Testis (tissue), 3 donors: ENCODE measurements around the gene RDH5. TPM values are rescaled to one million over a fixed set of nuclear protein-coding genes. Genes with fewer than 3 reads are reported as not detected.

Experiments
- DNase-seq: peaks from one replicate; pipeline ENCODE4 v3.0.0-alpha.2; 2019
- H3K27ac ChIP-seq, 2 donors: fragments of 200-600 bp; sonication (generic); one replicate each; pipeline ENCODE4 v1.5.1; 2019
- H3K27me3 ChIP-seq: fragments of 200-600 bp; sonication (generic); one replicate; pipeline ENCODE4 v1.5.1; 2019
- H3K36me3 ChIP-seq: fragments of 200-600 bp; sonication (generic); one replicate; pipeline ENCODE4 v1.5.1; 2017; ENCODE audit warnings: low read depth; ENCODE audit errors: missing control alignments
- H3K4me1 ChIP-seq: fragments of 200-600 bp; sonication (generic); one replicate; pipeline ENCODE4 v1.5.1; 2019
- H3K4me3 ChIP-seq, 2 donors: fragments of 200-600 bp; sonication (generic); one replicate each; pipeline ENCODE4 v1.5.1; 2017 to 2019
- H3K9me3 ChIP-seq: fragments of 200-600 bp; sonication (generic); one replicate; pipeline ENCODE4 v1.5.1; 2017
- POLR2A ChIP-seq: fragments of 450-650 bp; IDR thresholded peaks from one replicate; pipeline ENCODE4 v1.6.1; 2017; ENCODE audit warnings: antibody characterized with exemption, mild to moderate bottlenecking, moderate library complexity
- WGBS, 2 donors: methylation state at CpG; one replicate each; pipeline ENCODE4 v1.1.5; 2018; 5-methylcytosine and 5-hydroxymethylcytosine counted together
- intact Hi-C: fragments of 100-400 bp; cut with DNase I; formaldehyde crosslinking; loops from one replicate; pipeline ENCODE4 v1.15.1; 2023; ENCODE audit warnings: low total_unique reads
- polyA plus RNA-seq: library from polyadenylated mRNA; stranded (reverse); fragments of 350-450 nt; fragmentation: Illumina TruSeq; extraction: RNeasy Lipid Tissue Mini Kit (QIAGEN cat#74804); gene quantifications from one replicate; pipeline ENCODE4 v1.2.3, GENCODE V29; 2014; ENCODE audit warnings: low read depth, low replicate concordance; ENCODE audit not compliant: insufficient read depth
- total RNA-seq, 2 donors: library from RNA; depleted of rRNA; stranded (reverse); fragments of >200 nt; gene quantifications; one replicate each; pipeline ENCODE4 v1.2.3, GENCODE V29; 2016
- TF ChIP-seq, protein P1 (sequence below), 3 experiments: fragments of 450-650 bp in 2 of 3; fragments of 200-600 bp in 1 of 3; sonication (generic) in 1 of 3; IDR thresholded peaks; one replicate each; pipeline ENCODE4 v1.5.1; 2016 to 2019; ENCODE audit warnings: antibody characterized with exemption in 3 of 3, mild to moderate bottlenecking in 2 of 3, moderate library complexity in 1 of 3

Gene RDH5
- total and polyA plus RNA-seq, 3 donors from 2014 or later = 9.8 to 18.0 (median 15.1) TPM

DNA sequence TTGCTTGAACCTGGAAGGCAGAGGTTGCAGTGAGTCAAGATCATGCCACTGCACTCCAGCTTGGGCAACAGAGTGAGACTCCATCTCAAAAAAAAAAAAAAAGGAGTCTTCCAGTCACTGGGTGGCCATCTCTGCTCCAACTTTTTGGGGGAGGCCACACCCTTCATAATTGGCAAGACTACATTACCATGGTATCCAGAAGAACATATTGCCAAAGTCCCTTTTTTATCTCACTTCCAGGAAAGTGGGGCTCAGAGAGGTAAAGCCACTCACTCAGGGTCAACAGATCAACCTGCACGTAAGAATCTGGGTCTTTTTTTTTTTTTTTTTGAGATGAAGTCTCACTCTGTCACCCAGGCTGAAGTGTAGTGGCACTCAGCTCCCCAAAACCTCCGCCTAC is 13.7 kb downstream of the RDH5 start:
- intact Hi-C loops = loop anchor here (10.0 kb wide), 1 partner anchor 71 kb away; no protein-coding TSS in a partner anchor
- Histone ChIP-seq H3K36me3 (no peaks in the 10 kb centered on the region), H3K4me3 (no peak overlapping the region), H3K4me1 (peaks cover 25% of the 10 kb centered on the region), H3K9me3 (no peaks in the 10 kb centered on the region), H3K27me3 (no peaks in the 10 kb centered on the region), H3K27ac (no peak overlapping the region)
- TF ChIP-seq, protein P1, sequence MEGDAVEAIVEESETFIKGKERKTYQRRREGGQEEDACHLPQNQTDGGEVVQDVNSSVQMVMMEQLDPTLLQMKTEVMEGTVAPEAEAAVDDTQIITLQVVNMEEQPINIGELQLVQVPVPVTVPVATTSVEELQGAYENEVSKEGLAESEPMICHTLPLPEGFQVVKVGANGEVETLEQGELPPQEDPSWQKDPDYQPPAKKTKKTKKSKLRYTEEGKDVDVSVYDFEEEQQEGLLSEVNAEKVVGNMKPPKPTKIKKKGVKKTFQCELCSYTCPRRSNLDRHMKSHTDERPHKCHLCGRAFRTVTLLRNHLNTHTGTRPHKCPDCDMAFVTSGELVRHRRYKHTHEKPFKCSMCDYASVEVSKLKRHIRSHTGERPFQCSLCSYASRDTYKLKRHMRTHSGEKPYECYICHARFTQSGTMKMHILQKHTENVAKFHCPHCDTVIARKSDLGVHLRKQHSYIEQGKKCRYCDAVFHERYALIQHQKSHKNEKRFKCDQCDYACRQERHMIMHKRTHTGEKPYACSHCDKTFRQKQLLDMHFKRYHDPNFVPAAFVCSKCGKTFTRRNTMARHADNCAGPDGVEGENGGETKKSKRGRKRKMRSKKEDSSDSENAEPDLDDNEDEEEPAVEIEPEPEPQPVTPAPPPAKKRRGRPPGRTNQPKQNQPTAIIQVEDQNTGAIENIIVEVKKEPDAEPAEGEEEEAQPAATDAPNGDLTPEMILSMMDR (IDR thresholded peaks at IDR 0.05) = no peak
- no peak for TF ChIP-seq POLR2A
- no peak for DNase-seq
- 79 to 89% methylated on average over 2 of the region's 2 CpGs for WGBS, 2 donors

GRCh38 chr12:55734595-55734994 is 14.4 kb downstream of the RDH5 start:
- Histone ChIP-seq H3K36me3 (no peaks in the 10 kb centered on the region), H3K9me3 (no peaks in the 10 kb centered on the region), H3K4me1 (peaks cover 25% of the 10 kb centered on the region), H3K27ac (no peak overlapping the region), H3K27me3 (no peaks in the 10 kb centered on the region), H3K4me3 (no peak overlapping the region)
- no peak for DNase-seq
- intact Hi-C loops = loop anchor here (10.0 kb wide), 1 partner anchor 70 kb away; no protein-coding TSS in a partner anchor
- WGBS, 2 donors = 91 to 95% methylated on average over 3 of the region's 3 CpGs
- TF ChIP-seq, protein P1 (IDR thresholded peaks at IDR 0.05) = no peak
- TF ChIP-seq POLR2A = no peak

DNA sequence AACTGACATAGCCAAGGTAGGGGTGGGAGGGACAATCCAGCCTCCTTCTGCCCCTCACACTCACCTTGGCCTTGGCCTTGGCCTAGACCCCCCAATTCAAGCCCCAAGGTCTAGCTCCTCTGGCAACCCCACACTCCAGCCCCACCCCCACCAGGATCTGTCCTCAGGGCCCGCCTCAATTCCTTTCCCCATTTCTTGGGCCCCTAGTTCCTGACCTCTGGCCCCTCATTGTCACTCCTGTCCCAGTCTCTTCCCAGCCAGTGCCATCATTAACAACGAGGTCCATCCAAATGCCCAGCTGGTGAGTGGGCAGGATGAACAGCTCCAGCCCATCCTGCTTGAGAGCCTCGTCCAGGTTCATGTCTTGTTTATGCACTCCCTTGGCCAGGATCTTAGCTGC is 15.9 kb downstream of the RDH5 start:
- no peaks in the 10 kb centered on the region for H3K9me3 ChIP-seq
- H3K27ac ChIP-seq = no peak overlapping the region
- no peaks in the 10 kb centered on the region for H3K27me3 ChIP-seq
- TF ChIP-seq, protein P1 (IDR thresholded peaks at IDR 0.05) = no peak
- no peak for TF ChIP-seq POLR2A
- H3K4me3 ChIP-seq = no peak overlapping the region
- no peaks in the 10 kb centered on the region for H3K36me3 ChIP-seq
- H3K4me1 ChIP-seq = peaks cover 15% of the 10 kb centered on the region
- intact Hi-C loops = loop anchor here (10.0 kb wide), 1 partner anchor 69 kb away; no protein-coding TSS in a partner anchor
- WGBS, 2 donors = 51 to 60% methylated on average over 3 of the region's 3 CpGs
- no peak for DNase-seq

DNA sequence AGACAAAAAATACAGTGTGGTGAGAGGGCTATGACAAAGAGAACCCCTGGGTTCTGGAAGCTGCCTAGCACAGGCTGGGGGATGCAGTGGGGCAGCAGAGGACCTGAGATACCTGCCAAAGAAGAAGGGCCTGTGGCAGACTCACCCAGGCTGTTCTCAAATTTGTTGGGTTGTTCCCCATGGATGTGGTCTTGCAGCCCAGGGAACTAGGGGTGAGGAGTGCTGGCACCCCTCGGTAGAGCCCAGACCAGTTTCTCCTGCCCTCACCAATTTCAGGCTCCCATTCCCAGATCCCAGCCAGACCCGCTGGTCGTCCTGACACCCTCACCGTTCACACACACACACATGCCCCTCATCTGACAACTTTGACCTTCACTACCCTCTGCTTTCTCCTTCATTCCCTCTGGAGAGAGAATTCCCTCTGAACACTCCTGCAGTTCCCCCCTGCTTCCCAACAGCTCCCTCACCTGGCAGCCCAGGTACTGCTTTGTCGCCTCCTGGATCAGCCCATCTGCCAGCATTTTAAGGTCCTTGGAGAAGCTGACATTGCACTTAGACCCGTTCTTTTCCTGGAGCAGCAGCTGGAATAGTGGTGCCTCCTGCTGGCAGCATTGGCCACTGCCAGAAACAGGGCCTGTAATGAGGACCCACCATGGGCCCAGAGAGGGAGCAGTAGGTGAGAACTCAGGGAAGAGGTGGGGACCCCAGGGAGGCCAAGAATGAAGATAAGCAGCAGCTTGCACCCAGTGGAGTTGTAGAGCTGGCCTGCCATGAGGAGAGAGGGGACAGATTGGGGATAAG is 16.8 kb downstream of the RDH5 start:
- H3K9me3 ChIP-seq = no peaks in the 10 kb centered on the region
- TF ChIP-seq, protein P1 (IDR thresholded peaks at IDR 0.05) = peak; percentile 66 to 78 (median 77)
- TF ChIP-seq POLR2A = no peak
- peak; percentile 82 for DNase-seq
- no peaks in the 10 kb centered on the region for H3K27me3 ChIP-seq
- 49 to 54% methylated on average over 6 of the region's 6 CpGs for WGBS, 2 donors
- H3K4me1 ChIP-seq = peaks cover 15% of the 10 kb centered on the region
- peak overlapping the region; percentile 69 to 85 for H3K27ac ChIP-seq
- H3K36me3 ChIP-seq = no peaks in the 10 kb centered on the region
- intact Hi-C loops = loop anchor here (10.0 kb wide), 1 partner anchor 68 kb away; no protein-coding TSS in a partner anchor
- H3K4me3 ChIP-seq = no peak overlapping the region
